ENCODE data around the gene PLXNB1. TPM values are rescaled to one million over a fixed set of nuclear protein-coding genes. Genes with fewer than 3 reads are reported as not detected.

PLXNB1 gene
- total and polyA plus RNA-seq, 2 donors: 22.7 to 65.7 TPM

DNA sequence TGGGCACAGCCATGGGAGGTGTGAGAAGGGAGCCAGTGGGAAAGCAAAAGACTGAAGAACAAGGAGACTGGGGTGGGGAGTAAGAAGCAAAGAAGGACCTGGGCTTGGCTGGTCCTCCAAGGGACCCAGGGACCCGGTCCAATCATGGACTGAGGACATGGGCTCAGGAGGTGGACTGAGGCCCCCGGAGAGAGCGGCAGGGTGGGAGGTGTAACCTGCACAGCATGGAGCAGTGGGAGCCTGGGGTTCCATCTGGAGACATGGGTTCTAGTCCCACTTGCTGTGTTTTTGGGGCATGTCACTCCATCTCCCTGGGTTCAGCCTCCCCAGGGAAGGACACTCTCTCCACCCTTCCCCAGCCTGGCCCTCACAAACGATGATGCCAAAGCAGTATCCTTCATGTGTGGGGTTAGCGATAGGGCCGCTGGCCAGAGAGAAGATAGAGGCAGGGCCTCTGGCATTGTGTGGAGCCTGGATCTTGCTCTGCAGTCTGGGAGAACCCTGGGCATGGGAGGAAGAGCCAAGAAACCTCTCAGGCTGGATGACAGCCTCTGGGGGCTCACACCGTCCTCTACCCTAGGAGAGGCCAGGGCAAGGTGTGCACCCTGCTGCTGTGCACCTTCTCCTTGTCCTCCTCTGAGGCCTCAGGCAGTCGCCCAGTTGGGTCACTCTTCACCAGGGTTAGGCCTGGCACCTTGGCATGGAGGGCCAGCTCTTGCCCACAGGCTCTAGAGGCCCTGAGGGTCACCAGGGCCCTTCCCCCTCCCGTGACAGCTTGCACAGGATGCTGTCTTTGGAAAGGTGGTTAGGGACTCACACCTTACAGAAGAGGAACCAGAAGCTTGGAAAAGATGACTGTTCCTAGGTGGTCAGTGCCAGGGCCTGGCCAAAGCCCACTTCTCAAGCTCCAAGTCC is 31.9 kb downstream of the PLXNB1 start:
- no peak for DNase-seq (ENCODE audit: extremely low spot score)
- Histone ChIP-seq H3K27ac (ENCODE audit: low read depth) (no peak overlapping the region), H3K4me3 (ENCODE audit: low read depth, low read length) (no peak overlapping the region), H3K36me3 (ENCODE audit: insufficient read depth) (no peaks in the 10 kb centered on the region), H3K4me1 (ENCODE audit: insufficient read depth) (no peaks in the 10 kb centered on the region)
- 67% methylated on average over 9 of the region's 9 CpGs for WGBS

DNA sequence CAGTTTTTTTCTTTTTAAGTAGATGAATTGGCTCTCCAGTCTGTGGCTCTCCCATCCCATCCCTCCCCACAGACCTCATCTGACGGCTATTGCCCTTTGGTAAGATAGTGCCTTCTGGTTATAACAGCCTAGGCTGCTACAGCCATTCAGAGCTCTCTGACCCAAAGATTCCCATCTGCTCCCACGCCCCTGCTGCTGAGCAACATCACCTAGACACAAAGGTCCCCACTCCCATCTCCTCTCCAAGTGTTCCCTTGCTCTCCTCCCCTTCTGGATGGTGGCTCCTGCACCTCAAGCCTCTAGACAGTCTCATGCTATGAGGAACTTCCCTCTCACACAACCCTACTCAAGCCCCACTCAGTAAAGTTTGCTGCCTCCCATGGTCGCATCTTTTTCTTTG is 34.2 kb downstream of the PLXNB1 start:
- WGBS: 61% methylated on average over 3 of the region's 3 CpGs
- Histone ChIP-seq H3K27ac (ENCODE audit: low read depth) (no peak overlapping the region), H3K4me3 (ENCODE audit: low read depth, low read length) (no peak overlapping the region), H3K36me3 (ENCODE audit: insufficient read depth) (no peaks in the 10 kb centered on the region), H3K4me1 (ENCODE audit: insufficient read depth) (no peaks in the 10 kb centered on the region)
- DNase-seq (ENCODE audit: extremely low spot score): no peak

DNA sequence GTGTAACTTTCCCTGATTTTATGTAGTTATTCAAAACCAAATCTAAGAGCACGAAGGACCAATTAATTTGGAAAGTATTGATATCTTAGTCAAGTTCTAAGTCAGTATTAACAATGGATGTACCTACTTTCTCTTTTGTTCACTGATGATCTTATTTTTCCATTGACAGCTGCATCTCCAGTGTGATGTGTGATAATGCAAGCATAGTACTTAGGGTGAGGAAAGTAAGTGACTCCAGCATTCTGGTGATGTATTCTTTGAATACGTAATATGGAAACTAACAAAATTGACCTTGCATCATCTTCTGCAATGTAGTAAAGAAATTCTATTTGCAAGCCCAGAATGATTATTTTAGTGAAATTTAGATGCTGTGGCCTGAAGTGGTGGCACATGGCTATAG is 35.5 kb downstream of the PLXNB1 start:
- Histone ChIP-seq H3K4me1 (ENCODE audit: insufficient read depth) (no peaks in the 10 kb centered on the region), H3K4me3 (ENCODE audit: low read depth, low read length) (no peak overlapping the region), H3K36me3 (ENCODE audit: insufficient read depth) (no peaks in the 10 kb centered on the region), H3K27ac (ENCODE audit: low read depth) (no peak overlapping the region)
- WGBS: 86% methylated on average over 2 of the region's 2 CpGs
- DNase-seq (ENCODE audit: extremely low spot score): no peak

GRCh38 chr3:48388966-48389365 is 40.9 kb downstream of the PLXNB1 start:
- Histone ChIP-seq H3K27ac (ENCODE audit: low read depth) (no peak overlapping the region), H3K4me3 (ENCODE audit: low read depth, low read length) (no peak overlapping the region), H3K36me3 (ENCODE audit: insufficient read depth) (no peaks in the 10 kb centered on the region), H3K4me1 (ENCODE audit: insufficient read depth) (no peaks in the 10 kb centered on the region)
- no peak for DNase-seq (ENCODE audit: extremely low spot score)
- 60% methylated on average over 2 of the region's 2 CpGs for WGBS

DNA sequence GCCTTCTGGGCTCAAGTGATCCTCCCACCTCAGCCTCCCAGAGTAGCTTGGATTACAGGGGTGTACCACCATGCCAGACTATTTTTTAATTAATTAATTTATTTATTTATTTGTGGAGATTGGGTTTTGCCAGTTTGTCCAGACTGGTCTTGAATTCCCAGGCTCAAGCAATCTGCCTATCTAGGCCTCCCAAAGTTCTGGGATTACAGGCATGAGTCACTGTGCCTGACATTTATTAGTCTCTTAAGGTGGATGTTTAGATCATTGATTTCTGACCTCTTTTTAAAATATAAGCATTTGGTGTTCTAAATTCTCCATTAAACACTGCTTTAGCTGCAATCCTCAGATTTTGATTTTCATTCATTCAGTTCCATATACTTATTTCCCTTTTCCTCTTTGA is 42.3 kb downstream of the PLXNB1 start:
- no peaks in the 10 kb centered on the region for H3K36me3 ChIP-seq (ENCODE audit: insufficient read depth)
- no peak for DNase-seq (ENCODE audit: extremely low spot score)
- no peak overlapping the region for H3K4me3 ChIP-seq (ENCODE audit: low read depth, low read length)
- H3K4me1 ChIP-seq (ENCODE audit: insufficient read depth): no peaks in the 10 kb centered on the region
- H3K27ac ChIP-seq (ENCODE audit: low read depth): no peak overlapping the region

DNA sequence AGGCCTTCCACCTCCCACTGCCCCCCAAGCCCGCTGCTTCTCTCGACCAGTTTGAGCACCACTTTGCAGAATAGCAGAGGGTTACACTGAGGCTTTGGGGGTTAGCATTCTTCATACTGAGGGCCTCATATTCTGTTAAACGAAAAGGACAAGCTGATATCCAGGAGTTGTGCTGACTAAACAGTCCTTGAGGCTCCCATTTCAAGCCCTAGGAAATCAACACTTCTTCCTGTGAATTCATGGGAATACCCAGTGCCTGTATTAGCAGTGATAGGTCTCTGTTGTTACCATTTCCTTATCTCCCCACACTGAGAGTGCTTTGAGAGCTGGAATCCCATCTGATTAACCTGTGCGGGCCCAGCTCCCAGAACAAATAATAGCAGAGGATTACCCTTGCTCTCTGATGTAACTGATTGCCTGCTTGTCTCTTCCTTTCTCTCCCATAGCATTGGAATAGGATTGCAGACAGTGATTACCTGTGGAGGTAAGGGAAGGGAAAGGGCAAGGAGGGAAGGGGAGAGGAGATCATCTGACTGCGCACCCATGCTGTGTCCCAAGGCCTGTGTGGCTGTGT is 56.9 kb downstream of the PLXNB1 start:
- Histone ChIP-seq H3K27ac (ENCODE audit: low read depth) (no peak overlapping the region), H3K4me1 (ENCODE audit: insufficient read depth) (no peaks in the 10 kb centered on the region), H3K36me3 (ENCODE audit: insufficient read depth) (no peaks in the 10 kb centered on the region), H3K4me3 (ENCODE audit: low read depth, low read length) (no peak overlapping the region)
- WGBS: 56% methylated on average over 5 of the region's 5 CpGs
- DNase-seq (ENCODE audit: extremely low spot score): no peak

DNA sequence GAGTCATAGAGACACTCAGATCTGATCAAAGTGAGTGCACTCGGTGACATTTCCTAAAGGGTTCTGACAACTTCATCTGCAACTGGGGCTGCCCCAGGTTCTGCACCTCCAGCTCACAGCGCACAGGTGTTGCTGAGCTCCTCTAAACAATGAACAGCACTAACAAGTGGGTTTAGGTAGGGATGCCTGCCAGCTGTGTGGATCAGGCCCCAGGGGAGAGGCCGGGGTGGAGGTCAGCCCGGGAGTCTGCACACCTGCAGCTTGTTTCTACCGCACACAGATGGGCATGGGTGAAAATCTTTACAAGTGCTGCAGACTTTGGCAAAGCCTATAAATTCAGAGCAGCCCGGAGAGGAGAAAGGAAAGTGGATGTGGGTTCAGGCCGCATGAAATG is 57.5 kb downstream of the PLXNB1 start:
- no peaks in the 10 kb centered on the region for H3K36me3 ChIP-seq (ENCODE audit: insufficient read depth)
- no peak overlapping the region for H3K27ac ChIP-seq (ENCODE audit: low read depth)
- WGBS: 73% methylated on average over 7 of the region's 7 CpGs
- no peak for DNase-seq (ENCODE audit: extremely low spot score)
- no peaks in the 10 kb centered on the region for H3K4me1 ChIP-seq (ENCODE audit: insufficient read depth)
- no peak overlapping the region for H3K4me3 ChIP-seq (ENCODE audit: low read depth, low read length)

DNA sequence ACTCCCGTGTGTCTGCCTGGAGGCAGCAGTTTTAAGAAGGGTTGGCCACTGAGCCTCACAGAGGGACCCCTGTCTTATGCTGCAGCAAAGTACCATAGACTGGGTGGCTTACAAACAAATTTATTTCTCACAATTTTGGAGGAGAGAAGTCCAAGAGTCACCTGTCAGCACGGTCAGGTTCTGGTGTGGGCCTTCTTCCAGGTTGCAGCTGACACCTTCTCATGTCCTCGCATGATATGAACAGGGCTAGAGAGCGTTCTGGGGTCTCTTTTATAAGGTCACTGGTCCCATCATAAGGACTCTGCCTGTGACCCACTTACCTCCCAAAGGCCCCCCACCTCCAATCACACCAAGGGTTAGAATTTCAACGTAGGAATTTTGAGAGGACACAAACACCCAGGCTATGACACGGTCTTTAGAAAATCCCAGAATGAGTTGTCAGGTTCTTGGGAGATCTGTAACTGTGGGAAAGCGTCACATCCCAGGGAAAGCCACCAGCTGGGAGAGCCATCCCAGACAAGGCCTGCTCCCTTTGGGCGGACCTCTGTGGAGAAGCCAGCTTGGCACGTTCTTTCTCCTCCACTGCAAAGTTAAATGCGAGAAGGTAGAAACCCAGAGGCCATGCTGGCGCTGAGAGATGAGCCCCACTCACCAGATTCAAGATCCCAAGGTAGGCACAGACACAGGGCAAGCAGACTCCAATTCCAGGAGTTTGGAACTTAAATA is 58.1 kb downstream of the PLXNB1 start, which contains the start of gene FBXW12:
FBXW12 (plus strand) TSS at position 569 of the 726 bp plus-strand sequence. CDS start 549 bp downstream, outside the sequence.
- Histone ChIP-seq H3K36me3 (ENCODE audit: insufficient read depth) (no peaks in the 10 kb centered on the region), H3K27ac (ENCODE audit: low read depth) (no peak within 1 kb of the TSS), H3K4me1 (ENCODE audit: insufficient read depth) (no peaks in the 10 kb centered on the region), H3K4me3 (ENCODE audit: low read depth, low read length) (no peak within 1 kb of the TSS)
- 87% methylated on average over 11 of the region's 11 CpGs for WGBS
- no peak for DNase-seq (ENCODE audit: extremely low spot score)

GRCh38 chr3:48370333-48370713 is 59.6 kb downstream of the PLXNB1 start:
- Histone ChIP-seq H3K4me3 (ENCODE audit: low read depth, low read length) (no peak overlapping the region), H3K36me3 (ENCODE audit: insufficient read depth) (no peaks in the 10 kb centered on the region), H3K27ac (ENCODE audit: low read depth) (no peak overlapping the region), H3K4me1 (ENCODE audit: insufficient read depth) (no peaks in the 10 kb centered on the region)
- WGBS: 64% methylated on average over 7 of the region's 7 CpGs
- DNase-seq (ENCODE audit: extremely low spot score): no peak

GRCh38 chr3:48369693-48370332 is 60.1 kb downstream of the PLXNB1 start:
- Histone ChIP-seq H3K4me3 (ENCODE audit: low read depth, low read length) (no peak overlapping the region), H3K27ac (ENCODE audit: low read depth) (no peak overlapping the region), H3K36me3 (ENCODE audit: insufficient read depth) (no peaks in the 10 kb centered on the region), H3K4me1 (ENCODE audit: insufficient read depth) (no peaks in the 10 kb centered on the region)
- DNase-seq (ENCODE audit: extremely low spot score): no peak
- WGBS: 53% methylated on average over 7 of the region's 7 CpGs

- H3K27ac ChIP-seq (ENCODE audit: low read depth): no peak overlapping the region
- H3K4me3 ChIP-seq (ENCODE audit: low read depth, low read length): no peak overlapping the region
- no peaks in the 10 kb centered on the region for H3K36me3 ChIP-seq (ENCODE audit: insufficient read depth)
- no peak for DNase-seq (ENCODE audit: extremely low spot score)
- no peaks in the 10 kb centered on the region for H3K4me1 ChIP-seq (ENCODE audit: insufficient read depth)
Observed at GRCh38 chr3:48367201-48367600, 62.7 kb downstream of the PLXNB1 start.

GRCh38 chr3:48364840-48365239 is 65.0 kb downstream of the PLXNB1 start:
- H3K27ac ChIP-seq (ENCODE audit: low read depth): no peak overlapping the region
- DNase-seq (ENCODE audit: extremely low spot score): no peak
- H3K36me3 ChIP-seq (ENCODE audit: insufficient read depth): no peaks in the 10 kb centered on the region
- H3K4me1 ChIP-seq (ENCODE audit: insufficient read depth): no peaks in the 10 kb centered on the region
- 71% methylated on average over 1 of the region's 1 CpG for WGBS
- no peak overlapping the region for H3K4me3 ChIP-seq (ENCODE audit: low read depth, low read length)

GRCh38 chr3:48361928-48362327 is 68.0 kb downstream of the PLXNB1 start:
- DNase-seq (ENCODE audit: extremely low spot score): no peak
- H3K4me3 ChIP-seq (ENCODE audit: low read depth, low read length): no peak overlapping the region
- no peak overlapping the region for H3K27ac ChIP-seq (ENCODE audit: low read depth)
- no peaks in the 10 kb centered on the region for H3K36me3 ChIP-seq (ENCODE audit: insufficient read depth)
- no peaks in the 10 kb centered on the region for H3K4me1 ChIP-seq (ENCODE audit: insufficient read depth)

Measured in urinary bladder (tissue), 4 donors.